GM23248 (cell line): ENCODE results near the gene CAMKMT.

ENCODE experiments used
- EZH2 ChIP-seq: fragments of 200-600 bp; sonication (generic); IDR thresholded peaks from 2 replicates; pipeline ENCODE4 v1.6.1; 2018; ENCODE audit warnings: antibody characterized with exemption, mild to moderate bottlenecking; ENCODE audit not compliant: insufficient read depth, poor library complexity, severe bottlenecking
- EZH2phosphoT487 ChIP-seq: fragments of 200-600 bp; sonication (generic); IDR thresholded peaks from 2 replicates; pipeline ENCODE4 v1.6.1; 2018; ENCODE audit warnings: antibody characterized with exemption, moderate library complexity, mild to moderate bottlenecking, low read depth; ENCODE audit not compliant: insufficient read depth

- no peak for TF ChIP-seq EZH2
- TF ChIP-seq EZH2phosphoT487: no peak
Observed at GRCh38 chr2:44680983-44681531, 319.3 kb downstream of the CAMKMT start.
